NT2/D1 (cell line): ENCODE data around the gene USB1.

ENCODE experiments used
- DNase-seq: peaks from one replicate; pipeline ENCODE4 v3.0.0-alpha.2; 2011; ENCODE audit warnings: low read depth, low spot score
- H3K27me3 ChIP-seq: 2 replicates; pipeline ENCODE4 v1.6.0; 2011; ENCODE audit warnings: mild to moderate bottlenecking; ENCODE audit not compliant: insufficient read length, insufficient read depth
- H3K36me3 ChIP-seq: 2 replicates; pipeline ENCODE4 v1.6.1; 2011; ENCODE audit warnings: mild to moderate bottlenecking, low read length, mixed read lengths; ENCODE audit not compliant: insufficient read depth, insufficient read length
- H3K4me1 ChIP-seq: 2 replicates; pipeline ENCODE4 v1.5.1; 2011; ENCODE audit not compliant: insufficient read depth, insufficient read length
- H3K4me3 ChIP-seq: 2 replicates; pipeline ENCODE4 v1.5.1; 2011; ENCODE audit warnings: low read depth; ENCODE audit not compliant: insufficient read length
- H3K9ac ChIP-seq: 2 replicates; pipeline ENCODE4 v1.6.0; 2011; ENCODE audit warnings: low read depth; ENCODE audit not compliant: insufficient read length
- H3K9me3 ChIP-seq: 2 replicates; pipeline ENCODE4 v1.5.1; 2011; ENCODE audit warnings: mild to moderate bottlenecking, low read length; ENCODE audit not compliant: insufficient read depth
- SUZ12 ChIP-seq: IDR thresholded peaks from 2 replicates; pipeline ENCODE4 v1.6.1; 2011; ENCODE audit not compliant: insufficient read length, insufficient read depth; ENCODE audit errors: extremely low read depth
- YY1 ChIP-seq: IDR thresholded peaks from 2 replicates; pipeline ENCODE4 v1.6.1; 2011; ENCODE audit not compliant: insufficient read length, insufficient read depth
- ZNF274 ChIP-seq: IDR thresholded peaks from 2 replicates; pipeline ENCODE4 v1.6.1; 2011; ENCODE audit warnings: mild to moderate bottlenecking, low read depth, low read length

The USB1 gene

DNA sequence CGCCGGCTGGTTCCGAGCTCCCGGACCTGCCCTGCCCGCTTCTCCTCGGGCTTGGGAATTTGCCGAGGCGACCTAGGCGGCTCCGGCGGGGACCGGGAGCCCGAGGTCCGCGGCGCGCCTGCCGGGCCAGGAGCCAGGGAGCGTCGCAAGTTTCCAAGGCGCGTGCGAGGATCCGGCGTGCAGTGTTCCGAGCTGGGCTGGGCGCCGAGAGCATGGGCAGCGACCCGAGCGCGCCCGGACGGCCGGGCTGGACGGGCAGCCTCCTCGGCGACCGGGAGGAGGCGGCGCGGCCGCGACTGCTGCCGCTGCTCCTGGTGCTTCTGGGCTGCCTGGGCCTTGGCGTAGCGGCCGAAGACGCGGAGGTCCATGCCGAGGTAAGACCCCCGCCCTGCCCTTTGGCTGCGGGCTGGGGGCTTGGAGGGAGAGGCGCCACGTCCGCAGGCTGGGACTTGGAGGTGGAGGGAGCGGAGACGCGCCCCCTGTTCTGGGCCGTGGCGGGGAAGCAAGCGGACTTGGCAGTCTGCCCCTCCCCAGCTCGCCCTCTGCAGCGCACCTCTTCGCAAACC is 25.0 kb downstream of the USB1 start:
- Histone ChIP-seq H3K4me3 (peak overlapping the region; percentile 95), H3K27me3 (peaks cover 15% of the 10 kb centered on the region), H3K4me1 (peaks cover 24% of the 10 kb centered on the region), H3K9ac (peak overlapping the region; percentile 97), H3K9me3 (no peaks in the 10 kb centered on the region), H3K36me3 (peaks cover 29% of the 10 kb centered on the region)
- no peak for DNase-seq
- TF ChIP-seq YY1 = no peak
- no peak for TF ChIP-seq SUZ12
- TF ChIP-seq ZNF274 = no peak

DNA sequence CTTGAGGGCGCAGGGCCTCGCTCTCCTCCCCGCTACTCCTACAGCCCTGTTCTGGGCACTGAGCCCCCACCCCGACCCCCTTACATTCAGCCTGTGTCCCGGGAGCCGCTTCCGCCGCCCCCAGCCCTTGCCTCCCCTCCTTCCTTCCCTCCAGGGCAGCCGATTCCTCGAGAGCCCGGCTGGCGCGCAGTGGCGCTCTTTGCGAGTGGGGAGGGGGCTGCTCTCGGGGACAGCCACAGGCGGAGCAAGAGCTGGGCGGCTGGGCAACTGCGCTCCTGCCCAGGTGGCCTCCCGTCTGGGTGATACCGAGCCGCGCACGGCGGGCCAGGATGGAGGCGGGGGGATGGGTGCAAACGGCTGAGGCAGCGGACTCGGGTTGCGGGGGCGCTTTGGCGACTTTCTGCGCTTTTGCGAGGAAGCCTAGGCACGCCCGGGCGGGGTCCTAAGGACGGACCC is 25.5 kb downstream of the USB1 start:
- TF ChIP-seq YY1 (no peak), ZNF274 (no peak), SUZ12 (no peak)
- H3K4me1 ChIP-seq = peaks cover 26% of the 10 kb centered on the region
- H3K9ac ChIP-seq = peak overlapping the region; percentile 97
- H3K36me3 ChIP-seq = peaks cover 24% of the 10 kb centered on the region
- H3K4me3 ChIP-seq = peak overlapping the region; percentile 95
- H3K27me3 ChIP-seq = peaks cover 15% of the 10 kb centered on the region
- DNase-seq = no peak
- no peaks in the 10 kb centered on the region for H3K9me3 ChIP-seq

DNA sequence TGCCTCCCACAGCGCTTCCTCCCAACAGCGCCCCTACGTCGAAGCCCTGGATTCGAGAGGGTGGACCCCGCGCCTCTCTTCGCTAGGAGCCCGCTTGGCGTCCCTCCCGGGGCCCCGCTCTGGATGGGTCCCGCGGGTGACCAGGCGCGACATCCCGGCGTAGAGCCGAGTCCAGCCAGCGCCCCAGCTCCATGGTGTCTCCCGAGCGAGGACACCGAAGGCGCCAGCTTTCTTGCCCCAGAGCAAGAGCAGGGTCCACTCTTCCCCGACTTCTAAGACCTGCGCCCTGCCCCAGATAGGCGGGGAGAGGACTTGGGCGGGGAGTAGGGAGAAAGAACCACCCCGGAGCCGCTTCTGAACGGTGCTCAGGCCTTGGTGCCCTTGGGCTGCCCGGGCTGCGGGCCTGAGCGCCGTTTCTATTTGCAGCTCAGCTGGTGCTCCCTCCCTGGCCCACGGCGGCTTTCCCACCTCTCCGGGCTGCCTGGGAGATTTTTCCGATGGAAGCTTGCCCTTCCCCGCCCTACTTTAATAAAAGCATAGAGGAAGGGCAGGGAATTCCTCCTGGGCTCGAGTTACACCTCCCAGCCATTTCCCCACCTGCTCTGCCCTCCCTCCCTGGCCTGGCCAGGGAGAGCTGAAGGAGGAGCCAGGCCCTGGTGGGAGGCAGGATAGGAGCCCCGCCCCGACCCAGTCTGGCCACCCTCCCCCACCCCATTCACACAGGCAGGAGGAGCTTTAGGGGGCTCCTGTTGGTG is 26.1 kb downstream of the USB1 start:
- peak; percentile 78 for DNase-seq
- H3K27me3 ChIP-seq = peaks cover 15% of the 10 kb centered on the region
- H3K9ac ChIP-seq = peak overlapping the region; percentile 97
- H3K4me1 ChIP-seq = peaks cover 25% of the 10 kb centered on the region
- TF ChIP-seq YY1 = no peak
- no peak for TF ChIP-seq ZNF274
- no peak for TF ChIP-seq SUZ12
- H3K9me3 ChIP-seq = no peaks in the 10 kb centered on the region
- peak overlapping the region; percentile 95 for H3K4me3 ChIP-seq
- peaks cover 24% of the 10 kb centered on the region for H3K36me3 ChIP-seq

DNA sequence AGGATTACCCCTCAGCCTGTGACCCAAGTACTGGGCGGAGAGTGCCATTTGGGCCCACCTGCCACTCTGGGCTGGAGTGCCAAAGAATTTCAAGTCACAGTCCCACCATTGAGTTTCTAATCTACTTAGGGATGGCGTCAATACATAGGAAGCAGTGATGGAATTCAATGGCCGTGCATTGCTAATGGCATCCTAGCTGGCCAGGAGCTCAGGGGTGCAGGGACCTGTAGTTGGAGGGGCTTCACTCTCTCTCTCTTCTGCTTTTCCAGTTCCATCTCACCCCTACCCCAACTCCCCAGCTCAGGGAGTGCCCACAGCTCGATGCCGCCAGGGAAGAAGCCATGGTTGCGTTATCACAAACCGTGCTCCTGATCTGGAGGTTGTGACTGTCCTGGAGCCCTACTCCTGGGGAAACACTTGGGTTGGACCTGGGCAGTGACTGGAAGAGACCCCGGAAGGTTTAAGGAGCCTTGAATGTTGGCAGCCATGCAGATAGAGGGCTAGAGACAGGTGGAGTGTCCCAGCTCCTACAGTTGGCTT is 26.8 kb downstream of the USB1 start:
- H3K4me1 ChIP-seq = peaks cover 27% of the 10 kb centered on the region
- TF ChIP-seq YY1 = no peak
- TF ChIP-seq ZNF274 = no peak
- TF ChIP-seq SUZ12 = no peak
- H3K9ac ChIP-seq = peak overlapping the region; percentile 44
- H3K27me3 ChIP-seq = peaks cover 15% of the 10 kb centered on the region
- peak overlapping the region; percentile 95 for H3K4me3 ChIP-seq
- DNase-seq = no peak
- no peaks in the 10 kb centered on the region for H3K9me3 ChIP-seq
- H3K36me3 ChIP-seq = peaks cover 24% of the 10 kb centered on the region

DNA sequence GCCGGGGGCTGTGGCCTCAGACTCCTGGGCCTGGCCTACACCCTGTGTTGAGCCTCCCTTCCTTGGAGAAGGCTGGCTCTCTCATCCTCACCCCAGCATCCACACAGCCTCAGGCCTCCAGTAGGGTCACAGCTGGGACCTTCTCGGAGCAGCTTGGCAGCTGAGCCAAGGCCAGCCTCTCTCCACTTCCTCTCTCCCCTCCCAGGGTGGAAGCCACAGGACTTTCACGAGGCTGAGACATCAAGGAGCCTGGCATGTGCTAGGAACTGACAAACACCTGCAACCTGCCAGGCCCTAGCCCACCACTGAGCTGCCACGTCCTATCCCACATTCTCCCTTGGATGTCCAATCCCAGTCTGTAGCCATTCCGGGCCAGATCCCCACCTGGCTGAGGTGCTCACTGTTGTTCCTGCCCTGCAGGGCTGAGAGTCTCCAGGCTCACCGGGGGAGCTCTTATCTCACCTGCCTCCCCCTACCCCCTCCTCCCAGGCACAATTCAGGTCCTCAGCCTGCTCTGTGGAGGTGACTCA is 27.4 kb downstream of the USB1 start:
- Histone ChIP-seq H3K36me3 (peaks cover 24% of the 10 kb centered on the region), H3K9ac (peak overlapping the region; percentile 44), H3K4me3 (no peak overlapping the region), H3K4me1 (peaks cover 33% of the 10 kb centered on the region), H3K9me3 (no peaks in the 10 kb centered on the region), H3K27me3 (peaks cover 15% of the 10 kb centered on the region)
- no peak for TF ChIP-seq YY1
- no peak for TF ChIP-seq ZNF274
- TF ChIP-seq SUZ12 = no peak
- no peak for DNase-seq

DNA sequence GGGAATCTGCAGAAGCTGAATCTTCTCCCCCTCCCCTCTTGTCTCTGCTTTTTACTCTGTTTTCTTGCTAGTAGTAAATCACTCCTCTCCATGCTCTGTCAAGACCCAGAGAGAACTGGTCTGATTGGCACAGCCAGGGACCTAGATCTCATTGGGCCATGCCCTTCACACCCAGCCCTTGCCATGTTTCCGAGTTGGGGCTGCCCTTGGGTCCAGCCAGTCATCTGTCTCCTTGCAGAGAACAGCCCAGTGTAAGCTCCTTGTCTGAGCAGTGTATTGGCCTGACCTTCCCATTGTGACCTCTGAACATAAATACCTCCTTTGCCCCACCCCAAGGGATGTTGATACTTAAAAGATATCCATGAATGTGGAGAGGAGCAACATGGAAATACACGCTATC is 28.2 kb downstream of the USB1 start:
- H3K4me1 ChIP-seq = peaks cover 35% of the 10 kb centered on the region
- no peak for DNase-seq
- no peak overlapping the region for H3K9ac ChIP-seq
- H3K36me3 ChIP-seq = peaks cover 24% of the 10 kb centered on the region
- H3K4me3 ChIP-seq = no peak overlapping the region
- no peaks in the 10 kb centered on the region for H3K9me3 ChIP-seq
- peaks cover 8% of the 10 kb centered on the region for H3K27me3 ChIP-seq
- no peak for TF ChIP-seq ZNF274
- TF ChIP-seq YY1 = no peak
- no peak for TF ChIP-seq SUZ12
